Renal cortex interstitium (tissue), 11 donors: ENCODE data around the gene DUS2. TPM values are rescaled to one million over a fixed set of nuclear protein-coding genes. Genes with fewer than 3 reads are reported as not detected.
"Not testable (repeated sequence)": the region's sequence is repeated elsewhere in the genome, so short reads cannot be mapped to it uniquely, and the experiment has no call there.

Source experiments
- DNase-seq, 11 donors: peaks; one replicate each; pipeline ENCODE4 v3.0.0-alpha.2; 2013; ENCODE audit warnings: low read depth in 9 of 11, low spot score in 4 of 11; ENCODE audit errors: extremely low read depth in 1 of 11
- polyA plus RNA-seq, 3 donors: library from polyadenylated mRNA; unstranded; fragments of 120-200 nt; gene quantifications; one replicate each; pipeline ENCODE4 v1.2.1, GENCODE V29; 2013; ENCODE audit not compliant: insufficient read length in 3 of 3

The DUS2 gene
- polyA plus RNA-seq, 3 donors, result 13.7 to 17.9 (median 17.5) TPM

DNA sequence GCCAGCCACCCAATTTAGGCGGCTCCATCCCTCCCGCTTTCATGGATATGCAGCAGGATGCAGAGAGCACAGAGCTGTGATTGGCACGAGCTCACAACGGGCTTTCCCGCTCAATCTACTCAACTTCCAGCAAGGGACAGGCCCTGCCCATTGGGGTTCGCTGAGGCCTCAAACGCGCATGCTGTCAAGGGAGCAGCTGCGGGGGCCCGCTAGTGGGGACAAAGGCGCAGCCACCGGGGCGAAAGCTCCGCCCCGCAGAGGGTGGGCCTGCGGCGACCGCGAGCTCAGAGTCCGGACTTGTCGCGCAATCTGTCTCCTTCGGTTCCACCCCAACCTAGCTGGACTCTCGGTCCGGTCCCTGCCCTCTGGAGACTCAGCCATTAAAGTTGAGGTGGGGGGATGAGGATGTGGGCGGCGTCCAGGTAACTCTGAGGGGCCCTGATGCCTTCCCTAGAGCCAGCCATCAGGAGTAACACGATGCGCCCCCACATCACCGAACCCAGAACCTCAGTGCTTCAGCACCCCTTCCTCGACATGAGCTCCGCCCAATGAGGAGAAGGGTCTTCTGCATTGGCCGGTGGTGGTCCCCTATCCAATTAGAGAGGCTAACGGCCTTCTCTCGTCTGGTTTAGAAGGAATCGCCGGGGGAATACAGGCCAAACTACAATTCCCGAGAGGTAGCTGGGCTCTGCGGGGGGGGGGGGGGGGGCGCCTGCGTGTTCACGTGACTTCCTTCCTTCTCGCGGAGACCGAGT, 61.6 kb downstream of the DUS2 start:
- DNase-seq, result peak; percentile 75 to 95 (median 87)

DNA sequence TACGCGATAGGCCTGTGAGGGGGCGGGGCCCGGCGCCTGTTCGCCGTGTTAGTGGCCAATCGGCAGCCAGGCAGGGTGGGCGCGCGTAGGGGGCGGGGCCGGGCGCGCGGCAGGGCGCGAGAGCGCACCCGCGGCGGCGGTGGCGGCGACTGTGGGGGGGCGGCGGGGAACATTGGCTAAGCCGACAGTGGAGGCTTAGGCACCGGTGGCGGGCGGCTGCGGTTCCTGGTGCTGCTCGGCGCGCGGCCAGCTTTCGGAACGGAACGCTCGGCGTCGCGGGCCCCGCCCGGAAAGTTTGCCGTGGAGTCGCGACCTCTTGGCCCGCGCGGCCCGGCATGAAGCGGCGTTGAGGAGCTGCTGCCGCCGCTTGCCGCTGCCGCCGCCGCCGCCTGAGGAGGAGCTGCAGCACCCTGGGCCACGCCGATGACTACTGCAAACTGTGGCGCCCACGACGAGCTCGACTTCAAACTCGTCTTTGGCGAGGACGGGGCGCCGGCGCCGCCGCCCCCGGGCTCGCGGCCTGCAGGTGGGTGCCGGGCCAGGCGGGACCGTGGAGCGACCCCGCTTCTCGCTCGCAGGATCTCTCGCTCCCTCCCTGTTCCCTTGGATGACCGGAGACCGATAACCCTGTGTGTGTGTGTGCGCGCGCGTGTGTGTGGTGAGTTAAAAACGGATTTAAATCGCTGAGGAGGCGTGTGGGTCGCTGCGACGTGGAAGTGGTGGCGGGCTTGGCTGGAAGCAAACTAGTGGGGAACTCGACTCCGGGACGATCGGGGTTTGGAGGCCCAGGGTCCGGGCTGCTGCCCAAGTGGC, 62.4 kb downstream of the DUS2 start, which contains the start of gene NFATC3:
NFATC3 (plus strand) TSS at position 112 of the 813 bp plus-strand sequence; CDS start at position 424, 312 bp downstream.
- DNase-seq, result peak in 9 of 11 donors; percentile 31 to 97 (median 94)

DNA sequence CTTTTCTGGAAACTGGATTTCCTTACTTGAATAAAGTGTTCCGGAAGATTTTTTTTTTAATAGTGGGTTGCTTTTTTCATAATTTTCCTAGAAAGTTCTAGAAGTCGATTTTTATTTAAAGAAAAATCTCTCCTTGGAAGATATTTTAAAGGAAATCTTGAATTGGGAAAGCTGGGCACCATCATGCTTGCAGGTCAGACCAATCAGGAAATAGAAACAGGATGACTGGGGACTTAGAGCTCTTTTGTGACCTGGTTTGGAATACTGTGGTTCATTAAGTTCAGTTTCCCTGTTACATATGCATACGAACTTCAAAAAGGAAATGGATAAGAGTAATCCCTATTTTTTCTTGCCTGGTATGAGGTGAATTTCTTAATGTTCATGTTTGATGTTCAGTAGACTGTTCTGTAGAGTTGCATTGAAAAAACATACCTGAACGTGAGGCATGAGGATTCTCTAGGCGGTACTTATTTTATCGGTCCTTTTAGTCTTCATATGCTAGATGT, 63.3 kb downstream of the DUS2 start:
- peak in 2 of 11 donors; percentile 21 to 28 for DNase-seq

DNA sequence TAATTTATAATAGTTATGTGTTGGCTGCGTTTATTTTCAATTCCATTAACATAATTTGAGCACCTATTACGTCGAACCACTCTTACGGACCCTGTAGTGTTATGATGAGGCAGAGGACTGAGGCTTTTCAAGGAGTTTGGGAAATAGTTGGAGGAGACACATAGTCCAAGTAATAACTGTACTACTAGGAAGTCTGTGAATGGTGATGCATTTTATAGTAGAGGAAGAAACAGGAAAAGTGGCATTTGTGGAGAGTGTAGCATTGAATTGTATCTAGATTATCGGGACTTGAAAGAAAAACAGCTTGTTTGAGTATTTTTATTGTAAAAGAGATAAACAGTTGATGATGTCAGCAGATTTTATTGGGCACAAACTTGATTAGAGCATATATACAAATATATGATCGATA, 63.8 kb downstream of the DUS2 start:
- DNase-seq, result no peak

DNA sequence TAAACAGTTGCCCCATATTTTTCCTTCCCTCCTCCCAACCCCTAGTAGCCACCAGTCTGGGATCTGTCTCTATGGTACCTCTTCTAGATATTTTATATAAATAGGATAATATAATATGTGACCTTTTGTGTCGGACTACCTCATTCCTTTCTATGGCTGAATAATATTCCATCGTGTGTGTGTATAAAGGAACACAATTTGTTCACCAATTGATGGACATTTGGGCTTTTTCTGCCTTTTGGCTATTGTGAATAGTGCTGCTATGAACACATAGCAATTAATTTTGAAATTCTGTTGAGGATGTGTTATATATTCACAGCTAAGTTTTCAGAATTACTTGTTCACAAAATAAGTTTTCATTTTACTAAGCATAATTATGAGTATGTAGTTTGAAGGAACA, 64.6 kb downstream of the DUS2 start:
- no peak for DNase-seq

DNA sequence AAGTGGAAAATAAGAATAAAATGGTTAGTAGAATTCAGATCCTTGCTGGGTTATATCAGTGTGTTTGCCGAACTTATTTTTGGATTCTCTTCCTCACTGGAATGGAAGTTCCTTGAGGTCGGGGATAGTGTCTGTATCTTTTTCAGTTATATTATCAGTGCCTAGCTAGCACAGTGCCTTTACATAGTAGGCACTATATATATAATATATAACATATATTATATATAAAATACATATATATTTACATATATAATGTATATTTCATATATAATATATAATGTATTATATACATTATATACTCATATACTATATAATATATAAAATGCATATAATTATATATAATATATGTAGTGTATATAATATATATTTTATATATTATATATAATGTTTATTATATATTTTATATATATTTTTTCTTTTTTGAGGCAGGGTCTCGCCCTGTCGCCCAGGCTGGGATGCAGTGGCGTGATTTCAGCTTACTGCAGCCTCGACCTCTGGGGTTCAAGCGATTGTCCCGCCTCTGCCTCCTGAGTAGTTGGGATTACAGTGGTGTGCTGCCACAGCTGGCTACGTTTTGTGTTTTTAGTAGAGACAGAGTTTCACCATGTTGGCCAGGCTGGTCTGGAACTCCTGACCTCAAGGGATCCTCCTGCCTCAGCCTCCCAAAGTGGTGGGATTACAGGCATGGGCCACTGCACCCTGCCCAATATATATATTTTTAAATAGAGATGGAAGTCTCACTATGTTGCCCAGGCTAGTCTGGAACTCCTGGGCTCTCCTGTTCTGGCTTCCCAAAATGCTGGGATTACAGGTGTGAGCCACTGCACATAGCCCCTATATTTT, 65.3 kb downstream of the DUS2 start:
- DNase-seq, result no peak

DNA sequence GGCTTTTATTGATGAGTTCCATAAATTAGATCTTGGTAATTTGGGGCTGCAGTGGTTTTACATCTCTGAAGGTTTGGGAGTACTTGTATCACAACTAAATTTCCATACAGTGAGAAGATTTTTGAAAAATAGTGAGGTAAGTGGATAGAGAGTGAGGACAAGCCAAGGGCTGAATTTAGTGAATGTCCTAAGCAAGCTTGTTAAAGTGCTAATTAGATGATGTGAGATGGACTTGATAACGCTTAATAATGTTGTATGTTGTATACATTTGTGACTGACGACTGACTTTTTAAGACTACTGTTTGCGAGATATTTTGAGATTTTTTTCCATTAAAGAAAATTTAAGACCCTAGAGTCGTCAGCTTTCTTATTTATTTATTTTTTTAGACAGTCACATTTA, 66.0 kb downstream of the DUS2 start:
- DNase-seq, result no peak

DNA sequence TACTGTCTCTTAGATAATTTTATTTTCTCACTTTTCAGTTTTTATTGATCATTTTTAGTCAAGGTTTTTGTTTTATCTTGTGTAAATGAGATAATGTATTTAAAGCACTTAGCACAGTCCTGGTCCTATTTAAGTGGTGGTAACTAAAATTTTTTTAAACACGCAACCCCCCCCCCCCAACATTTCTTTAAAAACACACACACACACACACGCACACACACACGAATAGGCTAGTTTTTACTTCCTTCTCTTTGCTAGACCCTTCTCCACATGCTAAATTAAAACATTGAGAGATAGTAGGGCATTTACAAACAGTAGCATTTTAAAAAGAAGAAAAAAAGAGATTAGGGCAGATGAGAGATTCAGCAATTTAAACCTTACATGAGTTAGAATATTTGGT, 67.0 kb downstream of the DUS2 start:
- no peak for DNase-seq

DNA sequence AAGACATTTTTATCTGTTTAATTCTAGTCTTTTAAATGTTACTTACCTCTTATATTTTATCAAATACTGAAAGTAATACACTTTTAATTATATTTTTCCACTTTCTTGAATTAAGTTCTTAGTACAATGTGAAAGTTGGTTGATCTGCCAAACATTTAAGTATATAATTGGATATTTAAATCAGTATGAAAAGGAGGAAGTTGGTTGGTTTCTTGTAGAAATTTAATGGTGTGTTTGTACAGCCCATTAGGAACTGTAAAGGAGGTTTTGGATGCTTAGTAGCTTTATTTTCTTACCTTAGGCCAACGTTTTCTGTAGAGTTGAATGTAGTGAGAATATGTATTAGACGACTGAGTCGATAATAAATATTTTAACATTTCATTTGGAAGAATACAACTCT, 67.4 kb downstream of the DUS2 start:
- no peak for DNase-seq

DNA sequence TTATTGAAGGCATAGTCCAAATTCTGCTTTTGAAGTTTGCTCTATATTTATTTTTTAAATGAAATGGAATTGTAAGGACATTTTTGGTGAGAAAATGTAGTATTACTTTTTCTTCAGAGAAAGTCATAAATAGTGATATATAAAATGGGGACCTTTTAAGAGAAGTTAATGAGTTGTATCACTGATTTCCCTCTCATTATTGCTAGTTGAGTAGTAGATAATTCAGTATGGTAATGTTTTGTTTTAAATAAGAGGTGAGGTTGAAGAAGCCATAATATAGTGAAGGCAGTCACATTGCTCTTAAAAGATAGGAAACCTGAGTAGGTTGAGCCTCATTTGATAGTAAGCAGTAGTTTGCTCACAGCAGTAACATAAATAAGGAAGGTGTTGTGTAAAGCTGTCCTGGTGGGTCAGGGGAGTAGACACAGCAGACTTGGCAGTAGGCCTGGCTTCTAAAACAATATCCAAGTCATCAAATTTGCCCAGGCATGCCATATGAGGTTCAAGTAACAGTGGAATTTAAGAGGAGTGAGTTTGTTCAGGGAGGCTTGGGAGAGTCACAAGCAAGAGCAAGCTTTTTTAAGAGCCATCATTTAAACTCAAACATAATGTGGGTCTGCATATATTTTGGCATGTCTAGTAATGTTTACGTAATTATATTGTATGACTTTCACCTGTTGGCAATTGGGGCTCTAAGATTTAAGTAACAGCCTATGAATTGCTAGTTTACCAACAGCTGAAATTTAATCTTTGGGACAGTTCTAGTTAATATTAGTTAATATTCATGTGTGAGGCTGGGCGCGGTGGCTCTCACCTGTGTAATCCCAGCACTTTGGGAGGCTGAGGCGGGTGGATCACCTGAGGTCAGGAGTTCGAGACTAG, 68.5 kb downstream of the DUS2 start:
- DNase-seq, result peak in 6 of 11 donors; percentile 27 to 76 (median 51)

DNA sequence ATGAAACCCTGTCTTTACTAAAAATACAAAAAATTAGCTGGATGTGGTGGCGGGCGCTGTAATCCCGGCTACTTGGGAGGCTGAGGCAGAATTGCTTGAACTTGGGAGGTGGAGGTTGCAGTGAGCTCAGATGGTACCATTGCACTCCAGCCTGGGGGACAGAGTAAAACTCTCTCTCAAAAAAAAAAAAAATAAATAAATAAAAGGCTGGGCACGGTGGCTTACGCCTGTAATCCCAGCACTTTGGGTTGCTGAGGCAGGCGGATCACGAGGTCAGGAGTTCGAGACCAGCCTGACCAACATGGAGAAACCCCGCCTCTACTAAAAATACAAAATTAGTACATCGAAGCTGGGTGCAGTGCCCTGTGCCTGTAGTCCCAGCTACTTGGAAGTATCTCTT, 69.2 kb downstream of the DUS2 start:
- not testable (repeated sequence) for DNase-seq

DNA sequence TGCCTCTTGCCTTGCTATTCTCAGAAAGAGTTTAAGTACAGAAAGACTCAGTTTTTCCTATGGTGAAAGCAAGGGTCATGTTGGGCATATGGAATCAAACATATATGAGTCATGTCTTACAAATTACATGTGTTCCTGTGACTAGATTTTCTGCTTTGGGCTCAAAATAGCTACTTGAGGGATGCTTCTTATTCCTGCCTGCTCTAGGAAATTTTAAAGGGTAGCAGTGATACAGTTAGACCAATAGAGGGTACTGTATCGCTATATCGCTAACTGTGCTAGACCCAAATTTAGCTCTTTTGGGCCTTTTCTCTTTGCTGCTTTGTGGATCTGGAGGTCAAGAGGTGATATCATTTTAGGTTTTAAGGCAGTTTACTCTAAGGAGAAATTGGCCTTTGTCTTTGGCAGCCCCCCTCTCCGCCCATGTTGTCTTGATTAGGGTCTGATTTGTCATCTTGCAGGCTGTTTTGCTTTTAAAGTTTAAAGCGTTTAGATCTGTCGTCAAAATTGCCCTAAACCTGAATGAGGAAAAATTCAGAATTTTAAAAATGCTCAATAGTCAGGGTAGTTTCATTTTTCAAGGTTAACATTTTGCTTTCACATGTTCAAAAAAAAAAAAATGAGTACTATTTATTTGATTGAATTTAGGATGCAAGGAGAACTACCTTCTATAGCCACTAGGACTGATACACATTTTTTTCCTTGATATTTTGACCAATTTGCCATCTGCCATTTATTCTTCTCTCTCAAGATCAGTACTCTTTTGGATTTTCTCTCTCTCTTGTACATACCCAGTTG, 70.9 kb downstream of the DUS2 start:
- DNase-seq, result no peak

DNA sequence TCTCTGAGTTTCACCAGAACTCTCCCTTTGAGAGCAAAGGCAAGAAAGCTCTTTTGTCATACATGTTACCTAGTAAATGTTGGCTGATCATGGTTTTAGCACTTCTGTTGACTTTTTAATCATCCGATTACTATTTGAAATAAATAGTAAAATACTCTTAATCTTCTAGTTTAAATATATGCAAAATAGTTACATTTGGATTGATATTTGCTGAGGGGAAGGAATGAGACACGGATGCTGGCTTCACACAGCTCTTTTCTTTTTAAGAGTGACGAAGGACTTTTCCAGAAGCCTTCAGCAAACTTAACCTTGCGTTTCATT, 71.5 kb downstream of the DUS2 start:
- no peak for DNase-seq

DNA sequence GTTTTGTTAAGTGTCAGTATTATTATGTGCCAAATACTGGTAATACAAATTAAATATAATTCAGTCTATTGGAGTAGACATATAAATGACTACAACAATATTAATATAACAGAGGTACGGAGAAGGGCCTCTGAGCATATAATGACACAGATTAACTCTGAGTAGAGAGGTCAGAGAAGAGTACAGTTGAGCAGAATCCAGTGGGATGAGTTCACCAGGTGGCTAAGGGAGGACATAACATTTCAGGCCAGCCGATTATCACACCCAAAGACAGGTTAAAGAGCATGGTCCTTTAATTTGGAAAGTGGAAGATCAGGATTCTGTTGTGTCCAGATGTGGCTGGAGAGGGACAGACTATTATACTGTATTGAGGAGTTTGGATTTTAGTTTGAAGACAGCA, 73.4 kb downstream of the DUS2 start:
- no peak for DNase-seq

DNA sequence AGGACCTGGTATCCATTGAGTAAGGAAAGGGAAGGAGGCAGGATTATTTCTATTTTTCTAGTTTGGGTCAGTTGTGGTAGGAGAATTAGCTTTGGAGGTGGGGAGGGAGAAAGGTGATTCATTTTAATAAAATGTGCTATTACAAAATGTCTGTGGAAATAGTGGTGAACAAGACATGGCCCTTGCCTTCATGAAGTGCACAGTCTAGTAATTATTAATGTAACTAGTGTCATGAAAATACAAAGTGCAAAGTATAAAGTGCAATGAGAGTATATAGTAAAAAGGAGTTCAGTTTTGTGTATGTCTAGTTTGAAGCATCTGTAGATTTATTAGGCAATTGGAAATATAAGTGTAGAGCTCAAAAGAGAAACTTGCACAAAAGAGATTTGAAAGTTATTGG, 74.0 kb downstream of the DUS2 start:
- no peak for DNase-seq

DNA sequence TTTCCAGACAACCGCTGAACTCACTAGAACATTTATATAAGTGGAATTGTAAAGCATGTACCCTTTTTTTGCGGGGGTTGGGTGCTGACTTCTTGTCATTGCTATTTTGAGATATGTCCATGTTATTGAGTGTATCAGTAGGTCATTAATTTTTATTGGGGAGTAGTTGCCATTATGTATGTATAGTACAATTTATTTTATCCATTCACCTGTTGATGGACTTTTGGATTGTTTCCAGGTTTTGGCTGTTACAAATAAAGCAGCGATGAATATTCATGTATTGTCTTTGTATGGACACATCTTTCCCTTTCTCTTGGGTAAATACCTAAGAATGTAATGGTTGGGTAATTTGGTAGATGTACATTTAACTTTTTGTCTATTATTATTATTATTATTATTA, 74.8 kb downstream of the DUS2 start:
- DNase-seq, result no peak

DNA sequence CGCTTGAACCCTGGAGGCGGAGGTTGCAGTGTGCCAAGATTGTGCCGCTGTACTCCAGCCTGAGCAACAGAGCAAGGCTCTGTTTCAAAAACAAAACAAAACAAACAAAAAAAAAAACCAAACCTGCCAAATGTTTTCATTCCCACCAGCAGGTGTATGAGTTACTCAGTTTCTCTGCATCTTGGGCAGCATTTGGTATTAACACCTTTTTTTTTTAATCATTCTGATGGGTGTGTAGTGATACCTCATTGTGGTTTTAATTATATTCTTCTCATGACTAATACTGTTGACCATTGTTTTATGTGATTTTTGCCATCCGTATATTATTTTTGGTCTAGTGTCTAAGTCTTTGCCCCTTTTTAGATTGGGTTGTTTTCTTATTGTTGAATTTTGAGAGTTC, 77.4 kb downstream of the DUS2 start:
- DNase-seq, result no peak

DNA sequence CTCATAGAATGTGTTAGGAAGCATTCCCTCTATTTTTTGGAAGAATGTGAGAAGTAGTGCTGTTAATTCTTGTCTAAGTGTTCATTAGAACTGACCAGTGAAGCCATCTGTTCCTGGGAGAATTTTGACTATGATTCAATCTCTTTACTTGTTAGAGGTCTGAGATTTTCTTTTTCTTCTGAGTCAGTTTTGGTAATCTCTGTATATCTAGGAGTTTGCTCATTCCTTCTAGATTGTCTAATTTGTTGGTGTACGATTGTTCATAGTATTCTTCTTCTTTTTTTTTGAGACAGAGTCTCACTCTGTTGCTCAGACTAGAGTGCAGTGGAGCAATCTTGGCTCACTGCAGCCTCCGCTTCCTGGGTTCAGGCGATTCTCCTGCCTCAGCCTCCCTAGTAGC, 82.5 kb downstream of the DUS2 start:
- DNase-seq, result no peak
